Activated B cell treated with CpG ODN at 0.5 μM for 24 hours (primary cell): ENCODE data around the gene MAB21L3. TPM values are rescaled to one million over a fixed set of nuclear protein-coding genes. Genes with fewer than 3 reads are reported as not detected.

ENCODE experiments used
- ATAC-seq: fragments of 200-7000 bp; cut with Tn5 transposase; one replicate; pipeline ENCODE4 v1.10.0; 2021; ENCODE audit warnings: low read depth, mild to moderate bottlenecking, moderate library complexity
- CTCF ChIA-PET: fragments of 350-600 bp; sonication (Branson Sonifier 250); formaldehyde crosslinking; loops from one replicate; lab custom pipeline; 2021; ENCODE audit warnings: antibody characterized with exemption; lab: Charles Lee
- POLR2A ChIA-PET: fragments of 350-600 bp; sonication (Branson Sonifier 250); formaldehyde crosslinking; loops from one replicate; lab custom pipeline; 2021; ENCODE audit warnings: antibody characterized with exemption; lab: Charles Lee
- DNase-seq: peaks from one replicate; pipeline ENCODE4 v3.0.0; 2022
- H3K27ac Mint-ChIP-seq: one replicate; pipeline ENCODE4 v1.8.0; 2020; ENCODE audit warnings: mixed read lengths
- H3K27me3 Mint-ChIP-seq: one replicate; pipeline ENCODE4 v1.8.0; 2021; ENCODE audit warnings: mixed read lengths
- H3K36me3 Mint-ChIP-seq: one replicate; pipeline ENCODE4 v1.8.0; 2021; ENCODE audit warnings: low read depth, mixed read lengths
- H3K4me1 Mint-ChIP-seq: one replicate; pipeline ENCODE4 v1.8.0; 2021; ENCODE audit warnings: mixed read lengths
- H3K4me3 Mint-ChIP-seq: one replicate; pipeline ENCODE4 v1.8.0; 2020; ENCODE audit warnings: mild to moderate bottlenecking, mixed read lengths
- H3K9me3 Mint-ChIP-seq: one replicate; pipeline ENCODE4 v1.8.0; 2020; ENCODE audit warnings: mixed read lengths
- intact Hi-C: fragments of 100-400 bp; cut with micrococcal nuclease; formaldehyde crosslinking; loops from one replicate; pipeline ENCODE4 v1.15.1; 2024
- total RNA-seq: library from RNA; stranded (reverse); gene quantifications from 2 replicates; pipeline ENCODE4 v1.2.3, GENCODE V29; 2022
- TF ChIP-seq, protein P1 (sequence below): fragments of 200-600 bp; IDR thresholded peaks from one replicate; pipeline ENCODE4 v1.8.0; 2022; ENCODE audit warnings: antibody characterized with exemption, mild to moderate bottlenecking

The MAB21L3 gene
- total RNA-seq, 1 donor from 2014 or later: not detected

DNA sequence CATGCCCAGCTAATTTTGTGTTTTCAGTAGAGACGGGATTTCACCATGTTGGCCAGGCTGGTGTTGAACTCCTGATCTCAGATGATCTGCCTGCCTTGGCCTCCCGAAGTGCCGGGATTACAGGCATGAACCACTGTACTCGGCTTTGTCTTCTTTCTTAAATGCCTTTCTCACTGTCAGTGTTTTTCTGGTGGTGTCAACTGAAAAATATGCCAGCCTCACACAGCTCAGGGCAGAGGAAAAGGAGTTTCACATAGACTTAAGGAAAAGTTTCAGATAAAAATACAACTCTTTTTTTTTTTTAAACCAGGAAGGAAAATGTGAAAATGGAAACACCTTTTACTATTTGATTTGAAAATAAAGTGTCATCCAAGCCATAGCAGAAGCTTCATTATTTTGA is 4.6 kb upstream of the MAB21L3 start:
- H3K9me3 Mint-ChIP-seq: no peaks in the 10 kb centered on the region
- no peak for DNase-seq
- no peaks in the 10 kb centered on the region for H3K36me3 Mint-ChIP-seq
- ATAC-seq: no peak
- CTCF ChIA-PET: no interaction called here
- H3K27me3 Mint-ChIP-seq: peaks cover 8% of the 10 kb centered on the region
- POLR2A ChIA-PET: no interaction called here
- H3K4me3 Mint-ChIP-seq: no peak overlapping the region
- intact Hi-C loops: no loop called here
- H3K27ac Mint-ChIP-seq: no peak overlapping the region
- H3K4me1 Mint-ChIP-seq: peaks cover 4% of the 10 kb centered on the region
- TF ChIP-seq, protein P1, sequence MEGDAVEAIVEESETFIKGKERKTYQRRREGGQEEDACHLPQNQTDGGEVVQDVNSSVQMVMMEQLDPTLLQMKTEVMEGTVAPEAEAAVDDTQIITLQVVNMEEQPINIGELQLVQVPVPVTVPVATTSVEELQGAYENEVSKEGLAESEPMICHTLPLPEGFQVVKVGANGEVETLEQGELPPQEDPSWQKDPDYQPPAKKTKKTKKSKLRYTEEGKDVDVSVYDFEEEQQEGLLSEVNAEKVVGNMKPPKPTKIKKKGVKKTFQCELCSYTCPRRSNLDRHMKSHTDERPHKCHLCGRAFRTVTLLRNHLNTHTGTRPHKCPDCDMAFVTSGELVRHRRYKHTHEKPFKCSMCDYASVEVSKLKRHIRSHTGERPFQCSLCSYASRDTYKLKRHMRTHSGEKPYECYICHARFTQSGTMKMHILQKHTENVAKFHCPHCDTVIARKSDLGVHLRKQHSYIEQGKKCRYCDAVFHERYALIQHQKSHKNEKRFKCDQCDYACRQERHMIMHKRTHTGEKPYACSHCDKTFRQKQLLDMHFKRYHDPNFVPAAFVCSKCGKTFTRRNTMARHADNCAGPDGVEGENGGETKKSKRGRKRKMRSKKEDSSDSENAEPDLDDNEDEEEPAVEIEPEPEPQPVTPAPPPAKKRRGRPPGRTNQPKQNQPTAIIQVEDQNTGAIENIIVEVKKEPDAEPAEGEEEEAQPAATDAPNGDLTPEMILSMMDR: no peak

- no peak for ATAC-seq
- intact Hi-C loops: no loop called here
- no peak overlapping the region for H3K4me3 Mint-ChIP-seq
- H3K27me3 Mint-ChIP-seq: peaks cover 8% of the 10 kb centered on the region
- peaks cover 4% of the 10 kb centered on the region for H3K4me1 Mint-ChIP-seq
- POLR2A ChIA-PET: no interaction called here
- no peak overlapping the region for H3K27ac Mint-ChIP-seq
- CTCF ChIA-PET: no interaction called here
- no peaks in the 10 kb centered on the region for H3K9me3 Mint-ChIP-seq
- TF ChIP-seq, protein P1: no peak
- no peaks in the 10 kb centered on the region for H3K36me3 Mint-ChIP-seq
- no peak for DNase-seq
These were observed 3.8 kb upstream of the MAB21L3 start for GRCh38 chr1:116107371-116107770.

DNA sequence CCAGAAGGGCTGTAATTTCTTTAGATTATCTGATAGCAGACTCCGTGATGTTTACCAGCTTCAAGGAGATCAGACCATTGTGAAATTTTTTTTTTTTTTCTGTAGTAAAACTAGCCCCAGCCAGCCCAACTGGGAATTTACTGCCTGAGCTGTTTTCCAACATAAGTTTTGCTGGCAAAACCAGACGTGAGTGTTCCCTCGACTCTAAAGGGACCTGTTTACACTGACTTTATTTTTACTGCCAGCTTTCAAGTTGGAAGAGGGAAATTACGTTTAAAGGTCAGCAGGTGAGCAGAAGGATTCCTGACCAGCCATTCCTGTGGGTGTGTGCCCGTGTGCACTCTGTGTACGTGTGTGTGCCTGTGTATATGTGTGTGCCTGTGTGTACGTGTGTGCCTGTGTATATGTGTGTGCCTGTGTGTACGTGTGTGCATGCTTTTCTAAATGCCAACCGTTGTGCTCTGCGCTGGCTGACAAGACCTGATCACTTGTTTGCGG is 374 bp downstream of the MAB21L3 start:
- Mint-ChIP-seq H3K36me3 (no peaks in the 10 kb centered on the region), H3K9me3 (no peaks in the 10 kb centered on the region), H3K4me1 (peaks cover 4% of the 10 kb centered on the region), H3K4me3 (no peak overlapping the region), H3K27me3 (peaks cover 8% of the 10 kb centered on the region), H3K27ac (no peak overlapping the region)
- ATAC-seq: no peak
- CTCF ChIA-PET: no interaction called here
- TF ChIP-seq, protein P1: no peak
- intact Hi-C loops: no loop called here
- POLR2A ChIA-PET: interaction anchor here (0.7 kb wide), 1 partner anchor 150 kb away, joined by 5 read pairs; no protein-coding TSS in a partner anchor
- DNase-seq: no peak

DNA sequence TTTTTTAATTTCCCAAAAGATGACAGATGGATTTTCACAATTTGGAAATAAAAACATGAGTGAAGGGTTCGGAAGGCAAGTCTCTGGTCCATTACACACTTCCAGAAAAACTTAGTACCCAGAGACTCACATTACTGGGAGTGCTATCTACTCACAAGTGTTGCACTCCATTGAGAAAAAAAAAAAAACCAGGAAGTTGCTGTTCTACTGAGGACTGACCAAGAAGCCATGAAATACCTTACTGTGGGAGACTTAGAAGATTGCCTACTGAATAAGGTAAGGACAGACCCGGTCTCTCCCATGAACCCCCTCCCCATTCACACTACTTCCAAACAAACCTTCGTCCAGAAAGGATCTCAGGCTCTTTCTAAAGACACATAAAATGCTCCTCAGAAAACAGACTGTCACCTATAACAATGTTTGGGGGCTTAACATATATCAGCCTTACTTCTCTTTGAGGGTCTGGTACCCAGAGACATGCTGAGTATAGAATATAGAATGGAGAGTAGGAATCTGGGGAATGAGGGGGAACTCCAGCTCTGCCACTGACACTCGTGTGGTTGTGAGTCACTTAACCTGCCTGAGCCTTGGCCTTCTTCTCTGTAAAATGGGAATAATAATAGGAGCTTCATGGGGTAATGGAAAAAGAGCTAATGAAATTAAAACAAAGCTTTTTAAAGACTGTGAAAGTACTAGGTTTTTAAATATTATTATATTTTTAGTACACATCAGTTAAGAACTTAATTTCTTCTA is 1.4 kb downstream of the MAB21L3 start:
- Mint-ChIP-seq H3K27ac (no peak overlapping the region), H3K27me3 (peaks cover 11% of the 10 kb centered on the region), H3K4me3 (no peak overlapping the region), H3K9me3 (no peaks in the 10 kb centered on the region), H3K4me1 (peaks cover 4% of the 10 kb centered on the region), H3K36me3 (no peaks in the 10 kb centered on the region)
- intact Hi-C loops: no loop called here
- ChIA-PET POLR2A (interaction anchor here (0.7 kb wide), 1 partner anchor 149 kb away, joined by 5 read pairs; no protein-coding TSS in a partner anchor), CTCF (no interaction called here)
- DNase-seq (no peak), ATAC-seq (no peak)
- TF ChIP-seq, protein P1: no peak

- no peaks in the 10 kb centered on the region for H3K36me3 Mint-ChIP-seq
- no peak overlapping the region for H3K27ac Mint-ChIP-seq
- ChIA-PET POLR2A (no interaction called here), CTCF (no interaction called here)
- intact Hi-C loops: no loop called here
- H3K9me3 Mint-ChIP-seq: no peaks in the 10 kb centered on the region
- H3K4me3 Mint-ChIP-seq: no peak overlapping the region
- DNase-seq (no peak), ATAC-seq (no peak)
- peaks cover 12% of the 10 kb centered on the region for H3K27me3 Mint-ChIP-seq
- peaks cover 4% of the 10 kb centered on the region for H3K4me1 Mint-ChIP-seq
- TF ChIP-seq, protein P1: no peak
These were observed 2.4 kb downstream of the MAB21L3 start for GRCh38 chr1:116113615-116114014.
